GM19351 (cell line): ENCODE results near the gene AK6.
"Not testable (repeated sequence)": the region's sequence is repeated elsewhere in the genome, so short reads cannot be mapped to it uniquely, and the experiment has no call there.

Experiments used
- ATAC-seq: cut with Tn5 transposase; IDR thresholded peaks from one replicate; pipeline ENCODE4 v1.9.1; 2021; ENCODE audit warnings: mild to moderate bottlenecking, moderate library complexity; ENCODE audit not compliant: unreplicated experiment

Gene AK6

DNA sequence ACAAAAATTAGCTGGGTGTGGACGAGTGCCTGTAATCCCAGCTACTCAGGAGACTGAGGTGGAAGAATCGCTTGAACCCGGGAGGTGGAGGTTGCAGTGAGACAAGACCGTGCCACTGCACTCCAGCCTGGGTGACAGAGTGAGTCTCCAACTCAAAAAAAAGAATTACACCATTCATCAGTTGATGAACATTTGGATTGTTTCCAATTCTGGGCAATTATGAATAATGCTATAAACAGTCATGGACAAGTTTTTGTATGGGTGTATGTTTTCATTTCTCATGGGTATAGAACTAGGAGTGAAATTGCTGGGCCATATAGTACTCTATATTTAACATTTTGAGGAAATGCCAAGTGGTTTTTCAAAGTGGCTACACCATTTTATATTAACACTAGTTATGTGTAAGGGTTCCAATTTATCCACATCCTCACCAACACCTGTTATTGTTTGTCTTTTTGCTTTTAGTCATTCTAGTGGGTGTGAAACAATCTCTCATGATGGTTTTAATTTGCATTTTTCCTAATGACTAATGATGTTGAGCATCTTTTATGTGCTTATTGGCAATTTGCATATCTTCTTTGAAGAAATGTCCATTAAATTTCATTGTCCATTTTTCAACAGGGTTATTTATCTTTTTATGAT is 27.7 kb downstream of the AK6 start:
- no peak for ATAC-seq

GRCh38 chr5:69335341-69335935 is 33.9 kb downstream of the AK6 start:
- no peak for ATAC-seq

DNA sequence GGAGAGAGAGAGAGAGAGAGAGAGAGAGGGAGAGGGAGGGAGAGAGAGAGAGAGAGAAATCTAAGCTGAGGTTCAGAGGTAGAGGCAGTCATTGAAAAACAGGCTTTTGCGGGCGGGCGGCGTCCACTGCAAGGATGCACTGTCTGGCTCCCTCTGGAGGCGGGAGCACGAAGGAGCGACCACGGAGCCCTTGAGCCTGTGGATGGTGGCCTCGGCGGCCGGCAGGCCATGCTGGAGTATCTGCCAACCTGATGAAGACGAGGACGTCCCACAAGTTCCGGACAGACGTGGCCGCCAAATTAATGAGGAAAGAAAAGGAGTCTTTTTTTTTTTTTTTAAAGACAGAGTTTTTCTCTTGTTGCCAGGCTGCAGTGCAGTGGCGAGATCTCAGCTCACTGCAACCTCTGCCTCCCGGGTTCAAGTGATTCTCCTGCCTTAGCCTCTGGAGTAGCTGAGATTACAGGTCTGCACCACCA is 34.5 kb downstream of the AK6 start:
- peak; percentile 64 for ATAC-seq

- ATAC-seq = not testable (repeated sequence)
Measured at GRCh38 chr5:69333668-69334315, 35.5 kb downstream of the AK6 start.

GRCh38 chr5:69331528-69332445 is 37.5 kb downstream of the AK6 start:
- ATAC-seq = no peak

DNA sequence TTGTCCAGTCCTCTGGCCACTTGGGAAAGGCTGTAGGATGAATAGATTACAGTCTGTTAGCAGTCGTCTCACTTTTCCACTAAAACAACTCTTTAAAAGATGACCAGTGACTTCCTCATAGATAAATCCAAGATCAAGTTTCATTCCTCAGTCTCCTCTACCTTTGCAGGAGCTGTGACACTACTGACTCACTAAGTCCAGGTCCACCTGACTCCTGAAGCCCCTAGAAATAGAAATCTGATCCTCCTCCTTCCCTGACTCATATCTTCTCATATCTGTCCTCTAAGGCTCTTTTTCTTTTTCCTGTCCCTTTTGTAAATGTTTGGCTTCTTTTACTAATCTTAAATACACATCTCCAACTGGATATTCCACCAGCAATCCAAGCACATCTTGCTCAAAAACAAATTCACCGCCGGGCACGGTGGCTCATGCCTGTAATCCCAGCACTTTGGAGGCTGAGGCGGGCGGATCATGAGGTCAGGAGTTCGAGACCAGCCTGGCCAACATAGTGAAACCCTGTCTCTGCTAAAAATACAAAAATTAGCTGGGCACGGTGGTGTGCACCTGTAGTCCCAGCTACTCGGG is 39.3 kb downstream of the AK6 start:
- no peak for ATAC-seq

DNA sequence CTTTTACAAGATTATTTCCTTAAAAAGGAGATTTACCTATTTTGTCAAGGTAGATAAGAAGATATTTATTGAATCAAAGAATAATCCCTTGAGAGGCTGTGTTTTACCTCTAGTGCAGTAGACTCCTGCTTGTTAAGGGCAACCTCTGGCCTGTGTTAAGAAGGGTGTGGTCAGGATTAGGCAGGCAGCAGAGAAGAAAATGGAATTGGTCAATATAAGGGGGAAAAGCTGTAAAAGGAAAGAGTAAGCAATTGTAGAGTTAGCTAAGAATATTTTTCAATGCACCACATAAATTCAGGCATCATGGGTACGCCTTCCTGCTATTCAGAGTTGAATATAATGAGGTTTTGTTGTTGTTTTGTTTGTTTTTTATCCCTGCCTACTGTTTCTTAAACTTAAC is 43.0 kb downstream of the AK6 start:
- ATAC-seq = no peak

GRCh38 chr5:69317391-69317790 is 51.9 kb downstream of the AK6 start:
- ATAC-seq = no peak

DNA sequence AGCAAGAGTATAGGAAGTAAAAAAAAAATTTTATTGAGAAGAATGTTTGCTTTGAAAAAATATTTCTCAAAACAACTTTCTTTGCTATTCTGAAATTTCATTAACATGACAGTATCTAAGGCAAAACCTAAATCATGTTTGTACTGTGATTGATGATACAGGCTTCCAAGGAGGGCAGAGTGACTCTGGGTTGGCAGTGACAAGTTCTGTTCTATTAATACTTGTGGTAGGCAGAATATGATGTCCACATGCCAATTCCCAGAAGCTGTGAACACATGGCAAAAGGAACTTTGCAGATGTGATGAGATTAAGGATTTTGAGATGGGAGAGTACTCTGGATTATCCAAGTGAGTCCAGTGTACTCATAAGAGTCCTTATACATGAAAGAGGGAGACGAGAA is 53.3 kb downstream of the AK6 start:
- no peak for ATAC-seq

GRCh38 chr5:69313428-69313827 is 55.9 kb downstream of the AK6 start:
- ATAC-seq = no peak

GRCh38 chr5:69312459-69313160 is 56.7 kb downstream of the AK6 start:
- ATAC-seq = no peak

DNA sequence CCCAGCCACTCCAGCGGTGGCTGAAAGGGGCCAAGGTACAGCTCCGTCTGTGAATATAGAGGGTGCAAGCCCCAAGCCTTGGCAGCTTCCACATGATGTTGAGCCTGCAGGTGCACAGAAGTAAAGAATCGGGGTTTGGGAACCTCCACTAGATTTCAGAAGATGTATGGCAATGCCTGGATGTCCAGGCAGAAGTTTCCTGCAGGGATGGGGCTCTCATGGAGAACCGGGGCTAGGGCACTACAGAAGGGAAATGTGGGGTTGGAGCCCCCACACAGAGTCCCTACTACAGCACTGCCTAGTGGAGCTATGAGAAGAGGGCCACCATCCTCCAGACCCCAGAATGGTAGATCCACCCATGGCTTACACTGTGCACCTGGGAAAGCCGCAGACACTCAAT is 59.9 kb downstream of the AK6 start:
- no peak for ATAC-seq

DNA sequence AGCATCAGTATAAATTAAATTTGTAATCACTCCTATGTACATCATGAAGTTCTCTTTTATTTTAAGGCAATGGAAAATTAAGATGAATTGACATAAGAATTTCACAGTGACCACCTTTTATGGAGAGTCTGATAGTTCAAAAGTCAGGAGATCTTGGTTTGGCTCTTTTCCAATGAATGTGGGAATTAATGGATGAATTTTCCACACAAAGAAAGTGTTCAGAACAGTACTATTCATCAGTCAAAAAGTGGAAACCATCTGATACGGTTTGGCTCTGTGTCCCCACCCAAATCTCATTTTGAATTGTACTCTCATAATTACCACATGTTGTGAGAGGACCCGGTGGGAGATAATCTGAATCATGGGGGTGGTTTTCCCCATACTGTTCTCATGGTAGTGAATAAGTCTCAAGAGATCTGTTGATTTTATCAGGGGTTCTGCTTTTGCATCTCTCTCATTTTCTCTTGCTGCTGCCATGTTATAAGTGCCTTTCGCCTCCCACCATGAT is 61.2 kb downstream of the AK6 start:
- no peak for ATAC-seq

- ATAC-seq = no peak
Measured at GRCh38 chr5:69305512-69305911, 63.8 kb downstream of the AK6 start.
